ENCODE measurements around the gene PMEPA1.

Gene PMEPA1

GRCh38 chr20:57622579-57623381 is 87.0 kb downstream of the PMEPA1 start:
- H3K4me1 ChIP-seq (ENCODE audit: control insufficient read depth in 1 of 2, insufficient read depth in 2 of 2, low read length in 2 of 2), result peaks cover 5 to 6% of the 10 kb centered on the region in 2 donors

GRCh38 chr20:57622201-57622570 is 87.6 kb downstream of the PMEPA1 start:
- no peak overlapping the region for H3K4me3 ChIP-seq (ENCODE audit: low read depth in 1 of 2, low read length in 2 of 2)
- H3K4me1 ChIP-seq (ENCODE audit: control insufficient read depth in 1 of 2, insufficient read depth in 2 of 2, low read length in 2 of 2), result no peaks in the 10 kb centered on the region
- no peaks in the 10 kb centered on the region for H3K36me3 ChIP-seq (ENCODE audit: control insufficient read depth in 1 of 2, insufficient read depth in 2 of 2, low read length in 2 of 2)
- H3K27me3 ChIP-seq (ENCODE audit: low read depth, low read length), result no peaks in the 10 kb centered on the region
- no peak overlapping the region for H3K27ac ChIP-seq (ENCODE audit: low read length)
- H3K9me3 ChIP-seq (ENCODE audit: control insufficient read depth in 1 of 2, low read length in 2 of 2), result peaks cover 0 to 8% of the 10 kb centered on the region in 2 donors

More at GRCh38 chr20:57622579-57623381, 87.0 kb downstream of the PMEPA1 start:
- Histone ChIP-seq H3K36me3 (ENCODE audit: control insufficient read depth in 1 of 2, insufficient read depth in 2 of 2, low read length in 2 of 2) (no peaks in the 10 kb centered on the region), H3K27me3 (ENCODE audit: low read depth, low read length) (no peaks in the 10 kb centered on the region), H3K27ac (ENCODE audit: low read length) (no peak overlapping the region), H3K4me3 (ENCODE audit: low read depth in 1 of 2, low read length in 2 of 2) (no peak overlapping the region), H3K9me3 (ENCODE audit: control insufficient read depth in 1 of 2, low read length in 2 of 2) (peaks cover 0 to 8% of the 10 kb centered on the region in 2 donors)

- Histone ChIP-seq H3K9me3 (ENCODE audit: control insufficient read depth in 1 of 2, low read length in 2 of 2) (peaks cover 0 to 8% of the 10 kb centered on the region in 2 donors), H3K27me3 (ENCODE audit: low read depth, low read length) (no peaks in the 10 kb centered on the region), H3K4me1 (ENCODE audit: control insufficient read depth in 1 of 2, insufficient read depth in 2 of 2, low read length in 2 of 2) (no peaks in the 10 kb centered on the region), H3K4me3 (ENCODE audit: low read depth in 1 of 2, low read length in 2 of 2) (no peak overlapping the region), H3K27ac (ENCODE audit: low read length) (no peak overlapping the region), H3K36me3 (ENCODE audit: control insufficient read depth in 1 of 2, insufficient read depth in 2 of 2, low read length in 2 of 2) (no peaks in the 10 kb centered on the region)
These were observed 88.2 kb downstream of the PMEPA1 start for GRCh38 chr20:57621421-57622200.

- no peak overlapping the region for H3K4me3 ChIP-seq (ENCODE audit: low read depth in 1 of 2, low read length in 2 of 2)
- H3K27ac ChIP-seq (ENCODE audit: low read length), result no peak overlapping the region
- no peaks in the 10 kb centered on the region for H3K36me3 ChIP-seq (ENCODE audit: control insufficient read depth in 1 of 2, insufficient read depth in 2 of 2, low read length in 2 of 2)
- peaks cover 0 to 8% of the 10 kb centered on the region in 2 donors for H3K9me3 ChIP-seq (ENCODE audit: control insufficient read depth in 1 of 2, low read length in 2 of 2)
- H3K27me3 ChIP-seq (ENCODE audit: low read depth, low read length), result no peaks in the 10 kb centered on the region
- no peaks in the 10 kb centered on the region for H3K4me1 ChIP-seq (ENCODE audit: control insufficient read depth in 1 of 2, insufficient read depth in 2 of 2, low read length in 2 of 2)
These were observed 88.8 kb downstream of the PMEPA1 start for GRCh38 chr20:57620999-57621398.

- Histone ChIP-seq H3K4me1 (ENCODE audit: control insufficient read depth in 1 of 2, insufficient read depth in 2 of 2, low read length in 2 of 2) (no peaks in the 10 kb centered on the region), H3K9me3 (ENCODE audit: control insufficient read depth in 1 of 2, low read length in 2 of 2) (peaks cover 0 to 7% of the 10 kb centered on the region in 2 donors), H3K27me3 (ENCODE audit: low read depth, low read length) (no peaks in the 10 kb centered on the region), H3K36me3 (ENCODE audit: control insufficient read depth in 1 of 2, insufficient read depth in 2 of 2, low read length in 2 of 2) (no peaks in the 10 kb centered on the region), H3K4me3 (ENCODE audit: low read depth in 1 of 2, low read length in 2 of 2) (peak within 1 kb of the TSS; percentile 26 to 52), H3K27ac (ENCODE audit: low read length) (peak within 1 kb of the TSS; percentile 35)
These were observed 89.4 kb downstream of the PMEPA1 start, which contains the start of gene ZBP1 for GRCh38 chr20:57620274-57620990. ZBP1 (minus strand) TSS chr20:57620426; CDS start chr20:57620295, 131 bp downstream.

GRCh38 chr20:57619051-57619831 is 90.6 kb downstream of the PMEPA1 start:
- Histone ChIP-seq H3K36me3 (ENCODE audit: control insufficient read depth in 1 of 2, insufficient read depth in 2 of 2, low read length in 2 of 2) (no peaks in the 10 kb centered on the region), H3K4me1 (ENCODE audit: control insufficient read depth in 1 of 2, insufficient read depth in 2 of 2, low read length in 2 of 2) (no peaks in the 10 kb centered on the region), H3K4me3 (ENCODE audit: low read depth in 1 of 2, low read length in 2 of 2) (no peak overlapping the region), H3K27ac (ENCODE audit: low read length) (peak overlapping the region; percentile 35), H3K27me3 (ENCODE audit: low read depth, low read length) (no peaks in the 10 kb centered on the region), H3K9me3 (ENCODE audit: control insufficient read depth in 1 of 2, low read length in 2 of 2) (no peaks in the 10 kb centered on the region)

GRCh38 chr20:57618764-57619050 is 91.1 kb downstream of the PMEPA1 start:
- no peaks in the 10 kb centered on the region for H3K36me3 ChIP-seq (ENCODE audit: control insufficient read depth in 1 of 2, insufficient read depth in 2 of 2, low read length in 2 of 2)

GRCh38 chr20:57618091-57618763 is 91.6 kb downstream of the PMEPA1 start:
- H3K4me3 ChIP-seq (ENCODE audit: low read depth in 1 of 2, low read length in 2 of 2), result no peak overlapping the region
- no peaks in the 10 kb centered on the region for H3K36me3 ChIP-seq (ENCODE audit: control insufficient read depth in 1 of 2, insufficient read depth in 2 of 2, low read length in 2 of 2)
- H3K27ac ChIP-seq (ENCODE audit: low read length), result no peak overlapping the region
- no peaks in the 10 kb centered on the region for H3K27me3 ChIP-seq (ENCODE audit: low read depth, low read length)
- no peaks in the 10 kb centered on the region for H3K4me1 ChIP-seq (ENCODE audit: control insufficient read depth in 1 of 2, insufficient read depth in 2 of 2, low read length in 2 of 2)
- H3K9me3 ChIP-seq (ENCODE audit: control insufficient read depth in 1 of 2, low read length in 2 of 2), result no peaks in the 10 kb centered on the region

More at GRCh38 chr20:57618764-57619050, 91.1 kb downstream of the PMEPA1 start:
- Histone ChIP-seq H3K4me1 (ENCODE audit: control insufficient read depth in 1 of 2, insufficient read depth in 2 of 2, low read length in 2 of 2) (no peaks in the 10 kb centered on the region), H3K9me3 (ENCODE audit: control insufficient read depth in 1 of 2, low read length in 2 of 2) (no peaks in the 10 kb centered on the region), H3K4me3 (ENCODE audit: low read depth in 1 of 2, low read length in 2 of 2) (no peak overlapping the region), H3K27me3 (ENCODE audit: low read depth, low read length) (no peaks in the 10 kb centered on the region), H3K27ac (ENCODE audit: low read length) (no peak overlapping the region)

- Histone ChIP-seq H3K27me3 (ENCODE audit: low read depth, low read length) (no peaks in the 10 kb centered on the region), H3K4me1 (ENCODE audit: control insufficient read depth in 1 of 2, insufficient read depth in 2 of 2, low read length in 2 of 2) (no peaks in the 10 kb centered on the region), H3K9me3 (ENCODE audit: control insufficient read depth in 1 of 2, low read length in 2 of 2) (no peaks in the 10 kb centered on the region), H3K36me3 (ENCODE audit: control insufficient read depth in 1 of 2, insufficient read depth in 2 of 2, low read length in 2 of 2) (no peaks in the 10 kb centered on the region), H3K27ac (ENCODE audit: low read length) (no peak overlapping the region), H3K4me3 (ENCODE audit: low read depth in 1 of 2, low read length in 2 of 2) (no peak overlapping the region)
These were observed 92.6 kb downstream of the PMEPA1 start for GRCh38 chr20:57617079-57617795.
